ENCODE measurements around the gene TTC34. TPM values are rescaled to one million over a fixed set of nuclear protein-coding genes. Genes with fewer than 3 reads are reported as not detected.
"Not testable (repeated sequence)": the region's sequence is repeated elsewhere in the genome, so short reads cannot be mapped to it uniquely, and the experiment has no call there.

Gene TTC34
- total RNA-seq, 1 donor from 2014 or later: 0.16 TPM

GRCh38 chr1:2798958-2799357, 2.5 kb downstream of the TTC34 start:
- not testable (repeated sequence) for DNase-seq

GRCh38 chr1:2797741-2798016, 3.8 kb downstream of the TTC34 start:
- no peak for DNase-seq

- DNase-seq: no peak
Measured at GRCh38 chr1:2796890-2797740, 4.4 kb downstream of the TTC34 start.

GRCh38 chr1:2795926-2796325, 5.6 kb downstream of the TTC34 start:
- no peak for DNase-seq

GRCh38 chr1:2791027-2791760, 10.3 kb downstream of the TTC34 start:
- DNase-seq: no peak

GRCh38 chr1:2789986-2790581, 11.4 kb downstream of the TTC34 start:
- DNase-seq: no peak

GRCh38 chr1:2789164-2789985, 12.1 kb downstream of the TTC34 start:
- no peak for DNase-seq

GRCh38 chr1:2788506-2789163, 12.9 kb downstream of the TTC34 start:
- DNase-seq: no peak

GRCh38 chr1:2787163-2787911, 14.2 kb downstream of the TTC34 start:
- DNase-seq: no peak

GRCh38 chr1:2786329-2787162, 14.9 kb downstream of the TTC34 start:
- no peak for DNase-seq

- no peak for DNase-seq
Measured at GRCh38 chr1:2785631-2786328, 15.7 kb downstream of the TTC34 start.

- DNase-seq: no peak
Measured at GRCh38 chr1:2784854-2785630, 16.5 kb downstream of the TTC34 start.

- no peak for DNase-seq
Measured at GRCh38 chr1:2783435-2784397, 17.8 kb downstream of the TTC34 start.

- DNase-seq: no peak
Measured at GRCh38 chr1:2783069-2783434, 18.4 kb downstream of the TTC34 start.

GRCh38 chr1:2781627-2782026, 19.9 kb downstream of the TTC34 start:
- DNase-seq: no peak

- DNase-seq: no peak
Measured at GRCh38 chr1:2778220-2778592, 23.3 kb downstream of the TTC34 start.

- DNase-seq: no peak
Measured at GRCh38 chr1:2777424-2778219, 23.9 kb downstream of the TTC34 start.

Measured in occipital lobe (tissue), 2 donors.